ENCODE measurements around the gene CTAG1A. TPM values are rescaled to one million over a fixed set of nuclear protein-coding genes. Genes with fewer than 3 reads are reported as not detected.

The CTAG1A gene
- total and polyA plus RNA-seq, 7 donors = 0.54 TPM; not detected in 6

GRCh38 chrX:154598656-154599055, 13.7 kb downstream of the CTAG1A start:
- H3K4me1 ChIP-seq = peaks cover 0 to 9% (median 3%) of the 10 kb centered on the region in 4 donors
- intact Hi-C loops (cut with DNase I) = no loop called here
- H3K36me3 ChIP-seq = no peaks in the 10 kb centered on the region
- TF ChIP-seq EP300 (IDR thresholded peaks at IDR 0.05) (no peak), CTCF (IDR thresholded peaks at IDR 0.05) (no peak), POLR2AphosphoS5 (IDR thresholded peaks at IDR 0.05) (no peak), POLR2A (IDR thresholded peaks at IDR 0.05) (no peak)
- H3K27me3 ChIP-seq = peaks cover 0 to 3% (median 0%) of the 10 kb centered on the region in 3 donors
- no peak overlapping the region for H3K27ac ChIP-seq
- no peaks in the 10 kb centered on the region for H3K9me3 ChIP-seq
- H3K4me3 ChIP-seq = no peak overlapping the region
- DNase-seq = no peak
- WGBS, 2 donors = 90 to 94% methylated on average over 8 of the region's 8 CpGs

GRCh38 chrX:154599531-154599930, 14.6 kb downstream of the CTAG1A start:
- no peaks in the 10 kb centered on the region for H3K36me3 ChIP-seq
- TF ChIP-seq POLR2AphosphoS5 (IDR thresholded peaks at IDR 0.05) = no peak
- no peaks in the 10 kb centered on the region for H3K9me3 ChIP-seq
- H3K27ac ChIP-seq = no peak overlapping the region
- H3K27me3 ChIP-seq = peaks cover 0 to 3% (median 0%) of the 10 kb centered on the region in 3 donors
- peaks cover 0 to 9% (median 3%) of the 10 kb centered on the region in 4 donors for H3K4me1 ChIP-seq
- intact Hi-C loops (cut with DNase I) = no loop called here
- H3K4me3 ChIP-seq = no peak overlapping the region
- 93 to 96% methylated on average over 14 of the region's 14 CpGs for WGBS, 2 donors
- no peak for DNase-seq

- H3K27me3 ChIP-seq = peaks cover 0 to 3% (median 0%) of the 10 kb centered on the region in 3 donors
- intact Hi-C loops (cut with DNase I) = no loop called here
- H3K27ac ChIP-seq = no peak overlapping the region
- peaks cover 0 to 9% (median 3%) of the 10 kb centered on the region in 4 donors for H3K4me1 ChIP-seq
- H3K36me3 ChIP-seq = no peaks in the 10 kb centered on the region
- H3K4me3 ChIP-seq = no peak overlapping the region
- 77 to 89% methylated on average over 15 of the region's 15 CpGs for WGBS, 2 donors
- TF ChIP-seq POLR2A (IDR thresholded peaks at IDR 0.05) (no peak), CTCF (IDR thresholded peaks at IDR 0.05) (no peak), EP300 (IDR thresholded peaks at IDR 0.05) (no peak), POLR2AphosphoS5 (IDR thresholded peaks at IDR 0.05) (no peak)
- H3K9me3 ChIP-seq = no peaks in the 10 kb centered on the region
- no peak for DNase-seq
Measured at GRCh38 chrX:154600759-154601374, 15.9 kb downstream of the CTAG1A start.

GRCh38 chrX:154602226-154602625, 17.3 kb downstream of the CTAG1A start:
- 79% methylated on average over 13 of the region's 13 CpGs for WGBS, 2 donors
- intact Hi-C loops (cut with DNase I) = no loop called here

More at GRCh38 chrX:154602226-154602625, 17.3 kb downstream of the CTAG1A start:
- H3K36me3 ChIP-seq = no peaks in the 10 kb centered on the region
- TF ChIP-seq POLR2A (IDR thresholded peaks at IDR 0.05) = no peak
- TF ChIP-seq CTCF (IDR thresholded peaks at IDR 0.05) = no peak
- no peak for TF ChIP-seq POLR2AphosphoS5 (IDR thresholded peaks at IDR 0.05)
- TF ChIP-seq EP300 (IDR thresholded peaks at IDR 0.05) = no peak
- DNase-seq = no peak
- H3K27me3 ChIP-seq = peaks cover 0 to 3% (median 0%) of the 10 kb centered on the region in 3 donors
- H3K4me3 ChIP-seq = no peak overlapping the region
- no peaks in the 10 kb centered on the region for H3K9me3 ChIP-seq
- no peak overlapping the region for H3K27ac ChIP-seq
- H3K4me1 ChIP-seq = no peaks in the 10 kb centered on the region

Data from sigmoid colon (tissue), 7 donors.